GM21576 (cell line): ENCODE data around the gene WDR83.
"Not testable (repeated sequence)": the region's sequence is repeated elsewhere in the genome, so short reads cannot be mapped to it uniquely, and the experiment has no call there.

ENCODE experiments used
- ATAC-seq: cut with Tn5 transposase; IDR thresholded peaks from one replicate; pipeline ENCODE4 v1.9.1; 2021; ENCODE audit warnings: mild to moderate bottlenecking, moderate library complexity; ENCODE audit not compliant: unreplicated experiment

The WDR83 gene

GRCh38 chr19:12666265-12667048 lies at the start of gene WDR83, which contains the start of gene MAN2B1:
TSS of gene WDR83 (plus strand) at chr19:12666807. CDS start at chr19:12669791, 2,984 bp downstream.
TSS of gene MAN2B1 (minus strand) at chr19:12666742. CDS start at chr19:12666701, 41 bp downstream.
- ATAC-seq, result peak; percentile 34

- no peak for ATAC-seq
These were observed 49.0 kb upstream of the WDR83 start for GRCh38 chr19:12617646-12618045.

- not testable (repeated sequence) for ATAC-seq
These were observed 45.2 kb upstream of the WDR83 start for GRCh38 chr19:12621253-12622024.

- ATAC-seq, result no peak
These were observed 43.1 kb upstream of the WDR83 start for GRCh38 chr19:12623361-12624031.

GRCh38 chr19:12626958-12627357 lies 39.6 kb upstream of the WDR83 start:
- no peak for ATAC-seq

- no peak for ATAC-seq
These were observed 38.3 kb upstream of the WDR83 start for GRCh38 chr19:12628040-12629022.

- ATAC-seq, result no peak
These were observed 37.4 kb upstream of the WDR83 start for GRCh38 chr19:12629215-12629614.

- ATAC-seq, result no peak
These were observed 30.0 kb upstream of the WDR83 start for GRCh38 chr19:12636631-12637030.

GRCh38 chr19:12638611-12639182 lies 27.9 kb upstream of the WDR83 start:
- no peak for ATAC-seq

- ATAC-seq, result peak; percentile 60
These were observed 26.6 kb upstream of the WDR83 start for GRCh38 chr19:12639901-12640613.

GRCh38 chr19:12641456-12641855 lies 25.2 kb upstream of the WDR83 start:
- no peak for ATAC-seq

- ATAC-seq, result no peak
These were observed 24.1 kb upstream of the WDR83 start for GRCh38 chr19:12642506-12642905.

GRCh38 chr19:12643716-12644115 lies 22.9 kb upstream of the WDR83 start:
- not testable (repeated sequence) for ATAC-seq

GRCh38 chr19:12646551-12646950 lies 20.1 kb upstream of the WDR83 start:
- no peak for ATAC-seq

GRCh38 chr19:12647047-12647446 lies 19.6 kb upstream of the WDR83 start:
- ATAC-seq, result no peak

GRCh38 chr19:12647490-12648071 lies 19.0 kb upstream of the WDR83 start:
- no peak for ATAC-seq

- ATAC-seq, result no peak
These were observed 18.5 kb upstream of the WDR83 start for GRCh38 chr19:12648088-12648487.

- no peak for ATAC-seq
These were observed 16.7 kb upstream of the WDR83 start for GRCh38 chr19:12649941-12650340.

GRCh38 chr19:12652219-12652618 lies 14.4 kb upstream of the WDR83 start:
- ATAC-seq, result no peak
